Sciatic nerve (tissue), 2 donors: ENCODE measurements around the gene PAMR1. TPM values are rescaled to one million over a fixed set of nuclear protein-coding genes. Genes with fewer than 3 reads are reported as not detected.

ENCODE experiments used
- ATAC-seq: fragments of 200-7000 bp; cut with Tn5 transposase; one replicate; pipeline ENCODE4 v1.9.1; 2020; ENCODE audit warnings: mild to moderate bottlenecking, moderate library complexity
- DNase-seq: peaks from one replicate; pipeline ENCODE4 v3.0.0-alpha.2; 2020; ENCODE audit warnings: low spot score
- intact Hi-C: fragments of 100-400 bp; cut with DNase I; formaldehyde crosslinking; loops from one replicate; pipeline ENCODE4 v1.14.2; 2022
- total RNA-seq: library from RNA; stranded (reverse); fragmentation: NEBNext Ultra II Directional; extraction: Animal tissue kit (Norgen Biotek cat#: 25700); gene quantifications from one replicate; pipeline ENCODE4 v1.2.1, GENCODE V29; 2021
- donor health status: DM: no; HTN: no; CAD: no.
- donor health status: DM: no; HTN: no; CAD: no.

Gene PAMR1
- total RNA-seq, 1 donor from 2014 or later, result 15.6 TPM

GRCh38 chr11:35473795-35474374, 51.5 kb downstream of the PAMR1 start:
- DNase-seq, result no peak
- ATAC-seq, result no peak
- intact Hi-C loops, result no loop called here

GRCh38 chr11:35470616-35471015, 54.8 kb downstream of the PAMR1 start:
- intact Hi-C loops, result no loop called here
- no peak for ATAC-seq

GRCh38 chr11:35466058-35466457, 59.4 kb downstream of the PAMR1 start:
- no peak for ATAC-seq
- intact Hi-C loops, result no loop called here
- DNase-seq, result no peak

More at GRCh38 chr11:35470616-35471015, 54.8 kb downstream of the PAMR1 start:
- DNase-seq, result no peak

GRCh38 chr11:35464308-35464707, 61.1 kb downstream of the PAMR1 start:
- DNase-seq, result no peak
- ATAC-seq, result no peak
- intact Hi-C loops, result no loop called here

- ATAC-seq (no peak), DNase-seq (no peak)
- intact Hi-C loops, result no loop called here
These were observed 62.1 kb downstream of the PAMR1 start for GRCh38 chr11:35463331-35463751.

GRCh38 chr11:35461917-35462538, 63.4 kb downstream of the PAMR1 start:
- ATAC-seq (no peak), DNase-seq (no peak)
- intact Hi-C loops, result no loop called here

GRCh38 chr11:35459489-35459888, 65.9 kb downstream of the PAMR1 start:
- no peak for DNase-seq
- no peak for ATAC-seq
- intact Hi-C loops, result no loop called here

GRCh38 chr11:35458846-35459245, 66.6 kb downstream of the PAMR1 start:
- peak; percentile 66 for ATAC-seq
- intact Hi-C loops, result no loop called here
- DNase-seq, result no peak

GRCh38 chr11:35454362-35454761, 71.1 kb downstream of the PAMR1 start:
- DNase-seq (no peak), ATAC-seq (no peak)
- intact Hi-C loops, result no loop called here

- no peak for DNase-seq
- no peak for ATAC-seq
- intact Hi-C loops, result no loop called here
These were observed 88.7 kb downstream of the PAMR1 start for GRCh38 chr11:35436581-35437250.

- intact Hi-C loops, result no loop called here
- DNase-seq (no peak), ATAC-seq (no peak)
These were observed 91.8 kb downstream of the PAMR1 start for GRCh38 chr11:35433588-35433987.

GRCh38 chr11:35432464-35432863, 93.0 kb downstream of the PAMR1 start:
- intact Hi-C loops, result no loop called here
- DNase-seq, result no peak
- ATAC-seq, result no peak

GRCh38 chr11:35427071-35427470, 98.3 kb downstream of the PAMR1 start:
- intact Hi-C loops, result loop anchor here (5.0 kb wide), 1 partner anchor 1810 kb away; no protein-coding TSS in a partner anchor
- ATAC-seq, result peak; percentile 96
- DNase-seq, result peak; percentile 64

GRCh38 chr11:35426351-35426750, 99.1 kb downstream of the PAMR1 start:
- peak; percentile 16 for ATAC-seq
- intact Hi-C loops, result loop anchor here (5.0 kb wide), 1 partner anchor 1809 kb away; no protein-coding TSS in a partner anchor
- no peak for DNase-seq

GRCh38 chr11:35425603-35426212, 99.7 kb downstream of the PAMR1 start:
- intact Hi-C loops, result loop anchor here (5.0 kb wide), 1 partner anchor 1808 kb away; no protein-coding TSS in a partner anchor
- ATAC-seq (no peak), DNase-seq (no peak)

- intact Hi-C loops, result no loop called here
- ATAC-seq (no peak), DNase-seq (no peak)
These were observed 101.1 kb downstream of the PAMR1 start for GRCh38 chr11:35424157-35424940.

GRCh38 chr11:35420371-35420770, 105.0 kb downstream of the PAMR1 start:
- intact Hi-C loops, result no loop called here
- DNase-seq (no peak), ATAC-seq (no peak)

- ATAC-seq (peak; percentile 40), DNase-seq (no peak)
- intact Hi-C loops, result no loop called here
These were observed 105.5 kb downstream of the PAMR1 start for GRCh38 chr11:35419830-35420333.
